ENCODE results near the gene KRTAP5-2. TPM values are rescaled to one million over a fixed set of nuclear protein-coding genes. Genes with fewer than 3 reads are reported as not detected.

KRTAP5-2 gene
- total and polyA plus RNA-seq, 7 donors = not detected

DNA sequence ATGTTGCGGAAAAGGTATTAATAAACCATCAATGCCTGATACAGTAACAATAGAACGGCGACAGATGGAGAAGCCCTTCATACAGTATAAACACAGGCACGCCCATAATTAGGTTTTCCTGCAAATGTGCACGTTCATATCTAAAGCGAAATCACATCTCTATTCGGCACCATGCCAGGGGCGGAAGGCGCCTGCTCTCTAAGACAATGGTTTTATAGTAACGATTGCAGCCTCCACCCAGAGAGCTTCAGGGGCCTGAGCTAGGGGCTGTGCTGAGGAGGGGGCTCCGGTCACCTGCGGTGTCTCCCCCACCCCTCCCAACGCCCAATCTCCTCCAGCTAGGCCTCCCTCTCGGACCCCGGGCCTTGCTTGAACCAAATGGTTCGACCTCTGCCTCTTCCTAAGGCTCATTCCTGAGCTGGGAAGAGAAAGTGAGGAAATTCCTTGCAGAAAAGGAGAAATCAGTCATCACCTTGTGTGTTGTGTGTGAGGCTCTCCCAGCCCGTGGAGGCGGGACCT lies 41.1 kb upstream of the KRTAP5-2 start:
- 29 to 39% (median 38%) methylated on average over 18 of the region's 18 CpGs for WGBS, 3 donors
- Histone ChIP-seq H3K27me3 (ENCODE audit: insufficient read depth in 3 of 3, low read length in 2 of 3) (peaks cover 0 to 44% (median 0%) of the 10 kb centered on the region in 3 donors), H3K4me1 (no peaks in the 10 kb centered on the region), H3K9me3 (no peaks in the 10 kb centered on the region), H3K4me3 (no peak overlapping the region), H3K27ac (no peak overlapping the region), H3K36me3 (ENCODE audit: insufficient read depth in 1 of 2, low read depth in 1 of 2) (no peaks in the 10 kb centered on the region)
- intact Hi-C loops (cut with DNase I) = no loop called here
- TF ChIP-seq, protein P1, sequence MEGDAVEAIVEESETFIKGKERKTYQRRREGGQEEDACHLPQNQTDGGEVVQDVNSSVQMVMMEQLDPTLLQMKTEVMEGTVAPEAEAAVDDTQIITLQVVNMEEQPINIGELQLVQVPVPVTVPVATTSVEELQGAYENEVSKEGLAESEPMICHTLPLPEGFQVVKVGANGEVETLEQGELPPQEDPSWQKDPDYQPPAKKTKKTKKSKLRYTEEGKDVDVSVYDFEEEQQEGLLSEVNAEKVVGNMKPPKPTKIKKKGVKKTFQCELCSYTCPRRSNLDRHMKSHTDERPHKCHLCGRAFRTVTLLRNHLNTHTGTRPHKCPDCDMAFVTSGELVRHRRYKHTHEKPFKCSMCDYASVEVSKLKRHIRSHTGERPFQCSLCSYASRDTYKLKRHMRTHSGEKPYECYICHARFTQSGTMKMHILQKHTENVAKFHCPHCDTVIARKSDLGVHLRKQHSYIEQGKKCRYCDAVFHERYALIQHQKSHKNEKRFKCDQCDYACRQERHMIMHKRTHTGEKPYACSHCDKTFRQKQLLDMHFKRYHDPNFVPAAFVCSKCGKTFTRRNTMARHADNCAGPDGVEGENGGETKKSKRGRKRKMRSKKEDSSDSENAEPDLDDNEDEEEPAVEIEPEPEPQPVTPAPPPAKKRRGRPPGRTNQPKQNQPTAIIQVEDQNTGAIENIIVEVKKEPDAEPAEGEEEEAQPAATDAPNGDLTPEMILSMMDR (IDR thresholded peaks at IDR 0.05) = no peak
- ATAC-seq (peak in 3 of 4 donors; percentile 22 to 42 (median 31)), DNase-seq (peak in 1 of 2 donors; percentile 45)

DNA sequence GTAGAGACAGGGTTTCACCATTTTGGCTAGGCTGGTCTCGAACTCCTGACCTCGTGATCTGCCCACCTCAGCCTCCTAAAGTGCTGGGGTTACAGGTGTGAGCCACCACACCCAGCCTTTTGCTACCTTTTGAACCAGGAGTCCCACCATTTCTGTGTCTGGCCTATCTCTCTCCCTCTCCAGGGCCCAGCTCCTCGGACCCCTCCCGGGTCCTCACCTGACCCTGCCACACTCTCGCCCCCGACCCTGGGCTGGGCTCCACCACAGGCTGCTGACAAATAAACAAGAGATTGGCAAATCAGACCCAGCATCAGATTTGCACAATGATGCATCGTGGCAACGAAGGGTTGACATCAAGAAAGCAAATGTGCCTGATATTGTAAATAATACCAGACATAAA lies 40.2 kb upstream of the KRTAP5-2 start:
- no peak for ATAC-seq
- no peaks in the 10 kb centered on the region for H3K4me1 ChIP-seq
- no peak overlapping the region for H3K27ac ChIP-seq
- peaks cover 0 to 52% (median 0%) of the 10 kb centered on the region in 3 donors for H3K27me3 ChIP-seq (ENCODE audit: insufficient read depth in 3 of 3, low read length in 2 of 3)
- H3K36me3 ChIP-seq (ENCODE audit: insufficient read depth in 1 of 2, low read depth in 1 of 2) = no peaks in the 10 kb centered on the region
- 70 to 78% (median 71%) methylated on average over 8 of the region's 8 CpGs for WGBS, 3 donors
- TF ChIP-seq, protein P1 (IDR thresholded peaks at IDR 0.05) = no peak
- H3K9me3 ChIP-seq = no peaks in the 10 kb centered on the region
- intact Hi-C loops (cut with DNase I) = no loop called here
- DNase-seq = peak in 1 of 2 donors; percentile 6
- no peak overlapping the region for H3K4me3 ChIP-seq

DNA sequence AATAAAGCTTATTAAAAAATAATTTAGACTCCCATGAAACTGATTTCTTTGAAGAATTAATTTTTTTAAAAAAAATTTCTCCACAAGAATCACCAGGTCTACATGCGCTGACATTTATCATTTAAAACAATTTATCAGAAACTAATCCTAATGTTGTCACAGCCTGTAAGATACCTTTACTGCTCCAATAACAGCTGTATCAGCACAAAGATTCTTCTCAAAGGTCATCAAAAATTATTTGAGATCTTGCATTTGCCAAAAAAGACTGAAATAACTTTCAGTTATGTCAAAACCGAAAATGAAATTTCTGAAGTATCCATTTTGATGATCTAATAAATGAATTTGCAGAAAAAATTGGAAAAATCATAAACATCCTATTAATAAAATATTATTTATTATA lies 39.5 kb upstream of the KRTAP5-2 start:
- intact Hi-C loops (cut with DNase I) = no loop called here
- H3K27ac ChIP-seq = no peak overlapping the region
- no peaks in the 10 kb centered on the region for H3K4me1 ChIP-seq
- ATAC-seq (no peak), DNase-seq (no peak)
- H3K36me3 ChIP-seq (ENCODE audit: insufficient read depth in 1 of 2, low read depth in 1 of 2) = no peaks in the 10 kb centered on the region
- no peak overlapping the region for H3K4me3 ChIP-seq
- peaks cover 0 to 47% (median 0%) of the 10 kb centered on the region in 3 donors for H3K27me3 ChIP-seq (ENCODE audit: insufficient read depth in 3 of 3, low read length in 2 of 3)
- 90 to 94% (median 94%) methylated on average over 2 of the region's 2 CpGs for WGBS, 3 donors
- no peaks in the 10 kb centered on the region for H3K9me3 ChIP-seq
- TF ChIP-seq, protein P1 (IDR thresholded peaks at IDR 0.05) = no peak

DNA sequence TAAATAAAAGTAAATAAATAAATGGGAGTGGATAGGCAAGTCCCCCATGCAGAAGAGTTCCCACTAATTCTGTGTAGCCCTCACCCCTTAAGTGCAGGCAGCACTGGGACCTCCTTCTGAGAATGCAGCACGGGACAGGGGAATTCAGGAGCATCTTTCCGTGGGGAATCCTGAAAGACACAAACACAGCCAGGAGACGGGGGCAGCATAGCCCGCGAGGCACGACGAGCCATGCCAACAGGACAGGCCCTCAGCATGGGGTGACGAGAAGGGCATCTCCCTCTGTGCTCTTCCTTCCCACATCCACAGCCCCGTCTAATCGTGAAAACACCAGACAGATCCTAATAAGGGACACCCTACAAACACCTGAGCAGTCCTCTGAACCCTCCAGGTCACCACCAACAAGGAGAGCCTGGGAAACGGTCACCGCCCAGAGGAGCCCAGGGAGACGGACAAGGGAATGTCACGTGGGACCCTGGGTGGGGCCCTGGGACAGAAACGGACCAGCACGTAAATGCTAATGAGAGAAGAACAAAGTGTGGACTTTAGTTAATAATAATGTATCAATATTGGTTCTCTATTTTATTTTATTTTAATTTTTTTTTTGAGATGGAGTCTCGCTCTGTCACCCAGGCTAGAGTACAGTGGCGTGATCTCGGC lies 38.3 kb upstream of the KRTAP5-2 start:
- Histone ChIP-seq H3K4me1 (no peaks in the 10 kb centered on the region), H3K36me3 (ENCODE audit: insufficient read depth in 1 of 2, low read depth in 1 of 2) (no peaks in the 10 kb centered on the region), H3K27me3 (ENCODE audit: insufficient read depth in 3 of 3, low read length in 2 of 3) (peaks cover 0 to 51% (median 2%) of the 10 kb centered on the region in 3 donors), H3K9me3 (no peaks in the 10 kb centered on the region), H3K27ac (no peak overlapping the region), H3K4me3 (no peak overlapping the region)
- DNase-seq = peak in 1 of 2 donors; percentile 9
- ATAC-seq = no peak
- intact Hi-C loops (cut with DNase I) = no loop called here
- 85 to 89% (median 86%) methylated on average over 19 of the region's 19 CpGs for WGBS, 3 donors
- TF ChIP-seq, protein P1 (IDR thresholded peaks at IDR 0.05) = no peak

All from psoas muscle (tissue), 8 donors.